Ovary (tissue), 3 donors: ENCODE data around the gene OPCML.

Experiments used
- CTCF ChIP-seq, 3 donors: fragments of 450-650 bp in 2 of 3; fragments of 200-600 bp in 1 of 3; IDR thresholded peaks; one replicate each; pipeline versions ENCODE4 v1.5.1 to v1.8.0; 2016 to 2022; ENCODE audit warnings: antibody characterized with exemption in 3 of 3, mild to moderate bottlenecking in 1 of 3
- EP300 ChIP-seq: sonication (generic); formaldehyde crosslinking; IDR thresholded peaks from one replicate; pipeline ENCODE4 v1.6.1; 2017; ENCODE audit warnings: antibody characterized with exemption
- POLR2A ChIP-seq: fragments of 450-650 bp; IDR thresholded peaks from one replicate; pipeline ENCODE4 v1.6.1; 2017; ENCODE audit warnings: antibody characterized with exemption, mild to moderate bottlenecking, moderate library complexity
- donor health status: DM: no; HTN: no; CAD: no.

- TF ChIP-seq CTCF (IDR thresholded peaks at IDR 0.05), result no peak
- TF ChIP-seq POLR2A, result no peak
- no peak for TF ChIP-seq EP300
Observed at GRCh38 chr11:132790971-132791370, 741.3 kb downstream of the OPCML start.
